HepG2 (cell line): ENCODE data around the gene DISP1. TPM values are rescaled to one million over a fixed set of nuclear protein-coding genes. Genes with fewer than 3 reads are reported as not detected.

ENCODE experiments used
- BRCA1 ChIP-seq: sonication (generic); formaldehyde crosslinking; IDR thresholded peaks from 2 replicates; pipeline ENCODE4 v1.4.0; 2020; ENCODE audit warnings: missing genetic modification reagents
- CAMTA2 ChIP-seq: sonication (generic); formaldehyde crosslinking; IDR thresholded peaks from 2 replicates; pipeline ENCODE4 v1.4.0; 2020; ENCODE audit warnings: mild to moderate bottlenecking, missing genetic modification reagents, borderline replicate concordance
- CBFB ChIP-seq: sonication (generic); formaldehyde crosslinking; IDR thresholded peaks from 2 replicates; pipeline ENCODE4 v1.4.0; 2020; ENCODE audit warnings: missing genetic modification reagents
- DRAP1 ChIP-seq: IDR thresholded peaks from 2 replicates; pipeline ENCODE4 v1.6.1; 2016; ENCODE audit warnings: missing genetic modification reagents, missing compliant biosample characterization
- HCFC1 ChIP-seq: fragments of 150-350 bp; IDR thresholded peaks from 2 replicates; pipeline ENCODE4 v1.6.1; 2014; ENCODE audit warnings: low read depth, low read length
- KAT8 ChIP-seq: IDR thresholded peaks from 2 replicates; pipeline ENCODE4 v1.6.1; 2016; ENCODE audit warnings: missing genetic modification reagents, missing compliant biosample characterization
- MTF1 ChIP-seq: sonication (generic); formaldehyde crosslinking; IDR thresholded peaks from 2 replicates; pipeline ENCODE4 v1.5.0; 2020; ENCODE audit warnings: missing genetic modification reagents
- NR0B2 ChIP-seq: sonication (generic); formaldehyde crosslinking; IDR thresholded peaks from 2 replicates; pipeline ENCODE4 v1.4.0; 2020; ENCODE audit warnings: mild to moderate bottlenecking, missing genetic modification reagents
- RFX3 ChIP-seq: IDR thresholded peaks from 2 replicates; pipeline ENCODE4 v1.6.1; 2016; ENCODE audit warnings: missing biosample characterization, missing genetic modification reagents
- RFX5 ChIP-seq: IDR thresholded peaks from 2 replicates; pipeline ENCODE4 v1.6.1; 2011; ENCODE audit warnings: low read depth, low read length, improper control_type of control experiment
- RFXANK ChIP-seq: IDR thresholded peaks from 2 replicates; pipeline ENCODE4 v1.6.1; 2016
- RXRB ChIP-seq: IDR thresholded peaks from 2 replicates; pipeline ENCODE4 v1.6.1; 2016; ENCODE audit warnings: borderline replicate concordance, missing genetic modification reagents, missing compliant biosample characterization
- SALL1 ChIP-seq: sonication (generic); formaldehyde crosslinking; IDR thresholded peaks from 2 replicates; pipeline ENCODE4 v1.8.0; 2022; ENCODE audit warnings: mild to moderate bottlenecking, missing genetic modification reagents
- SMYD3 ChIP-seq: sonication (generic); formaldehyde crosslinking; IDR thresholded peaks from 2 replicates; pipeline ENCODE4 v1.8.1; 2023; ENCODE audit warnings: mild to moderate bottlenecking, missing genetic modification reagents
- SNAI1 ChIP-seq: sonication (generic); formaldehyde crosslinking; IDR thresholded peaks from 2 replicates; pipeline ENCODE4 v1.5.0; 2020; ENCODE audit warnings: mild to moderate bottlenecking, missing genetic modification reagents, borderline replicate concordance
- TBP ChIP-seq: sonication (generic); formaldehyde crosslinking; IDR thresholded peaks from 2 replicates; pipeline ENCODE4 v1.5.0; 2020; ENCODE audit warnings: missing genetic modification reagents
- XBP1 ChIP-seq: sonication (generic); formaldehyde crosslinking; IDR thresholded peaks from 2 replicates; pipeline ENCODE4 v1.5.0; 2020; ENCODE audit warnings: missing genetic modification reagents
- ZBTB2 ChIP-seq: sonication (generic); formaldehyde crosslinking; IDR thresholded peaks from 2 replicates; pipeline ENCODE4 v1.8.0; 2022; ENCODE audit warnings: low read depth, missing genetic modification reagents
- ZBTB20 ChIP-seq: sonication (generic); formaldehyde crosslinking; IDR thresholded peaks from 2 replicates; pipeline ENCODE4 v1.8.1; 2023; ENCODE audit warnings: missing genetic modification reagents, low read depth, mild to moderate bottlenecking, borderline replicate concordance
- ZBTB21 ChIP-seq: sonication (generic); formaldehyde crosslinking; IDR thresholded peaks from 2 replicates; pipeline ENCODE4 v1.4.0; 2020; ENCODE audit warnings: missing genetic modification reagents
- ZFP36L2 ChIP-seq: sonication (generic); formaldehyde crosslinking; IDR thresholded peaks from 2 replicates; pipeline ENCODE4 v1.4.0; 2020; ENCODE audit warnings: missing genetic modification reagents
- ZNF496 ChIP-seq: sonication (generic); formaldehyde crosslinking; IDR thresholded peaks from 2 replicates; pipeline ENCODE4 v1.8.1; 2023; ENCODE audit warnings: mild to moderate bottlenecking, moderate library complexity, missing genetic modification reagents; ENCODE audit not compliant: insufficient replicate concordance
- ZNF614 ChIP-seq: IDR thresholded peaks from 2 replicates; pipeline ENCODE4 v1.6.1; 2018; ENCODE audit warnings: missing biosample characterization, missing genetic modification reagents, inconsistent platforms, borderline replicate concordance
- ZNF672 ChIP-seq: sonication (generic); formaldehyde crosslinking; IDR thresholded peaks from 2 replicates; pipeline ENCODE4 v1.8.1; 2022; ENCODE audit warnings: missing genetic modification reagents
- ZNF772 ChIP-seq: sonication (generic); formaldehyde crosslinking; IDR thresholded peaks from 2 replicates; pipeline ENCODE4 v1.5.0; 2020; ENCODE audit warnings: mild to moderate bottlenecking, missing genetic modification reagents
- polyA plus RNA-seq, 8 experiments: library from polyadenylated mRNA; depleted of rRNA in 3 of 8; stranded (reverse) in 7 of 8; unstranded in 1 of 8; fragments of >200 nt; fragmentation: Illumina TruSeq in 4 of 8; extraction: Trizol in 4 of 8; gene quantifications; 2 replicates each; pipeline versions ENCODE4 v1.2.1 to v1.2.3, GENCODE V29; 2011 to 2016; ENCODE audit warnings: low read depth in 4 of 8, missing spikeins in 1 of 8, mixed read lengths in 1 of 8; ENCODE audit not compliant: insufficient read depth in 1 of 8
- total RNA-seq, 5 experiments: library from RNA; depleted of rRNA; stranded (reverse); fragments of >200 nt; fragmentation: Illumina TruSeq; extraction: Trizol; gene quantifications; 2 replicates each; pipeline ENCODE4 v1.2.3, GENCODE V29; 2016; ENCODE audit warnings: low read depth in 1 of 5
- TF ChIP-seq, protein P1 (sequence below): sonication (generic); formaldehyde crosslinking; IDR thresholded peaks from 2 replicates; pipeline ENCODE4 v1.9.0; 2021; ENCODE audit warnings: missing genetic modification reagents, borderline replicate concordance
- TF ChIP-seq, protein P2 (sequence below): IDR thresholded peaks from 2 replicates; pipeline ENCODE4 v1.6.1; 2016; ENCODE audit warnings: missing compliant biosample characterization, missing genetic modification reagents, borderline replicate concordance

The DISP1 gene
- total and polyA plus RNA-seq, 2 of the 13 experiments (the other 11 are each of a cell fraction or from before 2014, with no cell fraction given): 1.9 to 2.0 TPM

DNA sequence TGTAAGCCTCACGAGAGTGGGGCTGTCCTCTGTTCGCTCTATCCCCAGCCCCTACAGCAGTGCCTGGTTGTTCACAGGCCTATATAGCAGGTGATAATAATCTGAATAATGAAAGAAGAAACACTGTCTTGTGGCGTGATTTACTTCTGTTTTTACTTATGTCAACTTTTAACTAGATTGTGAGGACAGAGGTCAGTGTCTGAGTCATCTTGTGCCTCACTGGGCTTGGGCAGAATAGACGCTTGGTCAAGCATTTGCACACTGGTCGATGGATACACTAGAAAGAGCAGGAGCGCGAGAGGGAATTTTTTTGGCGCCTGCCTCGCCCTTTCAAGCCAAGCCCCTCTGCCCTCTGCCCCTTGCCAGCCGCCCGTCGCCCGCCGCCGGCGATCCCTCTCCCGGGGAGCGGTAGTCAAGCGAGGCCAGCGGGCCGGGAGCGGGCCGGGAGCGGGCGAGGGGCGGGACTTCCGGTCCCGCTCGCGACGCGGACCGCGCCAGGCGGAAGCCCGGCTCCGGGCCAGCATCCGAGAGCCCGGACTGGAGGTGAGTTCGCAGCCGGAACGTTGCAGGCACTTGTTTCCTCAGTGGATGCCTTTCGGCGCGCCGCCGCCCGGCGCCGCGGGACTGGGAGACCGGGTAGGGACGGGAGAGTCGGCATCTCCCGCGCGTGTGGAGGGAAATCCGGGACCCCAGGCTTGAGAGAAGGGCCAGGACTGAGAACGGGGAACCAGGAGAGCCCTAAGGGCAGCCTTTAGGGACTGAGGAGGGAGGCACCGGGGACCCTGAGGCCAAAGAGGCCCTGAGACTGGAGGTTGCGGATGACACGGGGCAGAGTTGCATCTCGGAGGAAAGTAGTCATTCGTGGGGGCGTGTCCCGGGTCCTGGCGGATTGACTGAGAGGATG is at the start of gene DISP1 (continued):
- TF ChIP-seq, protein P1, sequence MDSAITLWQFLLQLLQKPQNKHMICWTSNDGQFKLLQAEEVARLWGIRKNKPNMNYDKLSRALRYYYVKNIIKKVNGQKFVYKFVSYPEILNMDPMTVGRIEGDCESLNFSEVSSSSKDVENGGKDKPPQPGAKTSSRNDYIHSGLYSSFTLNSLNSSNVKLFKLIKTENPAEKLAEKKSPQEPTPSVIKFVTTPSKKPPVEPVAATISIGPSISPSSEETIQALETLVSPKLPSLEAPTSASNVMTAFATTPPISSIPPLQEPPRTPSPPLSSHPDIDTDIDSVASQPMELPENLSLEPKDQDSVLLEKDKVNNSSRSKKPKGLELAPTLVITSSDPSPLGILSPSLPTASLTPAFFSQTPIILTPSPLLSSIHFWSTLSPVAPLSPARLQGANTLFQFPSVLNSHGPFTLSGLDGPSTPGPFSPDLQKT (CRISPR knock-in tag): 0 out of 2 replicates have a peak, but pooled peaks have one; percentile 25
- no peak for TF ChIP-seq ZFP36L2 (CRISPR knock-in tag)
- no peak for TF ChIP-seq CAMTA2 (CRISPR knock-in tag)
- peak; percentile 57 for TF ChIP-seq ZBTB20
- no peak for TF ChIP-seq ZBTB21 (CRISPR knock-in tag)
- TF ChIP-seq MTF1 (CRISPR knock-in tag): no peak
- peak; percentile 84 for TF ChIP-seq KAT8 (CRISPR knock-in tag)
- no peak for TF ChIP-seq RFX5
- TF ChIP-seq ZNF614 (CRISPR knock-in tag): no peak; the same call in 1 of the 2 replicates
- TF ChIP-seq, protein P2, sequence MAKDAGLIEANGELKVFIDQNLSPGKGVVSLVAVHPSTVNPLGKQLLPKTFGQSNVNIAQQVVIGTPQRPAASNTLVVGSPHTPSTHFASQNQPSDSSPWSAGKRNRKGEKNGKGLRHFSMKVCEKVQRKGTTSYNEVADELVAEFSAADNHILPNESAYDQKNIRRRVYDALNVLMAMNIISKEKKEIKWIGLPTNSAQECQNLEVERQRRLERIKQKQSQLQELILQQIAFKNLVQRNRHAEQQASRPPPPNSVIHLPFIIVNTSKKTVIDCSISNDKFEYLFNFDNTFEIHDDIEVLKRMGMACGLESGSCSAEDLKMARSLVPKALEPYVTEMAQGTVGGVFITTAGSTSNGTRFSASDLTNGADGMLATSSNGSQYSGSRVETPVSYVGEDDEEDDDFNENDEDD: no peak
- TF ChIP-seq XBP1 (CRISPR knock-in tag): no peak
- TF ChIP-seq BRCA1 (CRISPR knock-in tag): no peak; the same call in 1 of the 2 replicates
- peak; percentile 61; the same call in 1 of the 2 replicates for TF ChIP-seq ZNF772
- no peak for TF ChIP-seq TBP (CRISPR knock-in tag)
- peak; percentile 55 for TF ChIP-seq SALL1 (CRISPR knock-in tag)
- peak; percentile 33; the same call in 1 of the 2 replicates for TF ChIP-seq RXRB (CRISPR knock-in tag)
- no peak for TF ChIP-seq ZNF496 (CRISPR knock-in tag)
- 0 out of 2 replicates have a peak, but pooled peaks have one; percentile 52 for TF ChIP-seq NR0B2
- TF ChIP-seq DRAP1 (CRISPR knock-in tag): no peak
- TF ChIP-seq HCFC1: no peak
- no peak for TF ChIP-seq ZBTB2 (CRISPR knock-in tag)
- TF ChIP-seq RFX3: no peak
- TF ChIP-seq CBFB (CRISPR knock-in tag): no peak
- TF ChIP-seq SMYD3 (CRISPR knock-in tag): peak; percentile 67; the same call in 1 of the 2 replicates
- no peak for TF ChIP-seq ZNF672 (CRISPR knock-in tag)
- TF ChIP-seq SNAI1: 0 out of 2 replicates have a peak, but pooled peaks have one; percentile 59
- TF ChIP-seq RFXANK: no peak
